Measurements from ENCODE around the gene NBPF4.

Gene NBPF4

DNA sequence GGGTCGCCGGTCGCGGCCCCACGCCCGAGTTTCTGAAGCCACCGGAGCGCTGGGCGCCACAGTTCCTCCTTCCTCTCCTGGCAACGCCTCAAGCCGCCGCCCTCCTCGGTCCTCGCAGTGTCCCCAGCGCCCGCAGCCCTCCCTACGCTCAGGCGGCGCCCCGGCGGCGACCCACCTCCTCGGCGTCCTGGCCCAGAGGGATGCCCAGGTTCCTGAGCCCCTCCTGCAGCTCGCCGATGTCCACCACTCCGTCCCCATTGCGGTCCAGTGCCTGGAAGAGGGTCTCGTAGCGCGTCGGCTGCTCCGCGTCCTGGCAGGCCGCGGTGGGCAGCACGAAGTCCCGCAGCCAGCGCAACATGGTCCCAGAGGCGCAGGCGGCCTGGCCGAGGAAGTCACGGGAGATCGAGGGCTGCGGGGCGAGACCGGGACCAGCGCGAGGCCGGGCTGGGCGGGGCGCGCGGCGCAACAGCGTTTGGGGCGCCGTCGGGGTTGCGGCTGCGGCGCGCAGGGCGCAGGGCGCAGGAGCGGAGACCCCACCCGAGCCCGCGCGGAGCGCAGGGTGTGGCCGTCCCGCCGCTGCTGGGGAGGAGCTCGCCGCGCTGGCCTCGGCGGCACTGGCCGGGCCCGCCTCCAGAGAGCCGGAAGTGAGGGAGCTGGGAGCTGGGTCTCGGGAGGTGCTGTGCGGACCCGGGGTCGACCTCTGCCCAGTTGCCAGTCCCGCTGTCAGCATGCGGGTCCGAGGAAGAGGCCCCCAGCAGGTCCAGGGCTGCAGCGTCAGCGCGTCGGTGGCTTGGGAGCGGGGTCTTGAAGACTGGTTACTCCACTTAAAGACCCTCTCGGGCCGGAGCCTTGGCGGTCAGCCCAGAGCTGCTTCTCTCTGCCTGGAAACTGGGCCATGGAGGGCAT is 43.8 kb downstream of the NBPF4 start, which contains the start of gene SLC25A24:
Gene SLC25A24, minus strand, starts transcription at position 563 of the 906 bp plus-strand sequence. Its CDS starts 205 bp downstream, at position 358.
- TF ChIP-seq, protein P1, sequence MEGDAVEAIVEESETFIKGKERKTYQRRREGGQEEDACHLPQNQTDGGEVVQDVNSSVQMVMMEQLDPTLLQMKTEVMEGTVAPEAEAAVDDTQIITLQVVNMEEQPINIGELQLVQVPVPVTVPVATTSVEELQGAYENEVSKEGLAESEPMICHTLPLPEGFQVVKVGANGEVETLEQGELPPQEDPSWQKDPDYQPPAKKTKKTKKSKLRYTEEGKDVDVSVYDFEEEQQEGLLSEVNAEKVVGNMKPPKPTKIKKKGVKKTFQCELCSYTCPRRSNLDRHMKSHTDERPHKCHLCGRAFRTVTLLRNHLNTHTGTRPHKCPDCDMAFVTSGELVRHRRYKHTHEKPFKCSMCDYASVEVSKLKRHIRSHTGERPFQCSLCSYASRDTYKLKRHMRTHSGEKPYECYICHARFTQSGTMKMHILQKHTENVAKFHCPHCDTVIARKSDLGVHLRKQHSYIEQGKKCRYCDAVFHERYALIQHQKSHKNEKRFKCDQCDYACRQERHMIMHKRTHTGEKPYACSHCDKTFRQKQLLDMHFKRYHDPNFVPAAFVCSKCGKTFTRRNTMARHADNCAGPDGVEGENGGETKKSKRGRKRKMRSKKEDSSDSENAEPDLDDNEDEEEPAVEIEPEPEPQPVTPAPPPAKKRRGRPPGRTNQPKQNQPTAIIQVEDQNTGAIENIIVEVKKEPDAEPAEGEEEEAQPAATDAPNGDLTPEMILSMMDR (conservative IDR thresholded peaks at IDR 0.05): no peak
- H3K27ac ChIP-seq: peak within 1 kb of the TSS; percentile 93

DNA sequence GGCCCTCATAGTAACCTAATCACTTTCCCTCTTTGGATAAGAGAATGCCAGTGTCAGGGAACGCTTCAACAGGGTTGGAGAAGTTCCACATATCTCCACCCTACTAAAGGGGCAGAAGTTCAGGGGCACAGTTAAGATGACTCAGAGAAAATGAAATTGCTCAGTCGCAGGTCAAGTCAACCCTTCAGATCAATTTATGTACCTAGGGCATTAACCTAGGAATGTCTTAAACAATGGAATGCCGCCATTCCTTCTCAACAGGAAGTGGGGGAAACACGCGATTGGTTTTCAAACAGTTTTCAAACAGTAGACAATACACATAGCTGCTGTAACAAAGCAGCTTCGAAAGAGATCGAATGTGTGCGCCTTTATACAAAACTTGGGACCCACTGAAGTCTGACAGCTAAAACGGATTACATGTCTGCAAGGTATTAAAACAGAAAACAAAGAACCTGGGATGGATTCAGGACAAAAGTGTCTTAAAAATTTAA is 44.6 kb downstream of the NBPF4 start:
- peak overlapping the region; percentile 93 for H3K27ac ChIP-seq
- TF ChIP-seq, protein P1 (conservative IDR thresholded peaks at IDR 0.05): no peak

DNA sequence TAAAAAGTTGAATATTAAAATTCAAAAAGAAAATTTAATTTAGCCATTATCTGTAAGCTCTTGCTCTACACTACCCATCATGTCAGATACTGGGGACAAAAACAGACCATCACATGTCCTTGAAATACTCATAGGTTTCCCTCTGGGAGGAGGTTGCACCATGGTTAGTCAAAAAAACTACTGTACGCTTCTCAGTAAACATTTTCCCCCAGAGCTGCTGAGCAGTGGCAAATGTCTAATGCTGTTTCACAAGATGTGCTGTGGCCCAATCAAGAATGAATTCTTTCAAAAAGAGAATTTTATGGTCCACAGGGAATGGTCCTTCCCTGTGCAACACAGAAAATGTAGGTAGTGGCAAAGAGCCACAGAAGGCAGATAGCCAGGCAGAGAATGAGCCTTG is 49.8 kb downstream of the NBPF4 start:
- TF ChIP-seq, protein P1 (conservative IDR thresholded peaks at IDR 0.05): no peak

DNA sequence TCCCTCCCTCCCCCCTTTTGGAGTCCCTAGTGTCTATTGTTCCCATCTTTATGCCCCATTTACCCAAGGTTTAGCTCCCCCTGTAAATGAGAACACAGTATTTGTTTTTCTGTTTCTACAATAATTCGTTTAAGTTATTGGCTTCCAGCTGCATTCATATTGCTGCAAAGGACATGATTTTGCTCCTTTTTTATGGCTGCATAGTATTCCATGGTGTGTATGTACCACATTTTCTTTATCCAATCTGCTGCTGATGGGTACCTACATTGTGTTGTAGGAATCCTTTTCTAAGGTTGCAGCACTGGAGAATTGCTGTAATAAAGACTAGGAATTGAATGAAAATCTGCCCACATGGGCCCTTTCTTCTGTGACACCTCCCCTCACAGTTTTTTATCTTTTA is 50.5 kb downstream of the NBPF4 start:
- TF ChIP-seq, protein P1 (conservative IDR thresholded peaks at IDR 0.05): no peak
- no peak overlapping the region for H3K27ac ChIP-seq

More for the DNA sequence above, 49.8 kb downstream of the NBPF4 start:
- no peak overlapping the region for H3K27ac ChIP-seq

DNA sequence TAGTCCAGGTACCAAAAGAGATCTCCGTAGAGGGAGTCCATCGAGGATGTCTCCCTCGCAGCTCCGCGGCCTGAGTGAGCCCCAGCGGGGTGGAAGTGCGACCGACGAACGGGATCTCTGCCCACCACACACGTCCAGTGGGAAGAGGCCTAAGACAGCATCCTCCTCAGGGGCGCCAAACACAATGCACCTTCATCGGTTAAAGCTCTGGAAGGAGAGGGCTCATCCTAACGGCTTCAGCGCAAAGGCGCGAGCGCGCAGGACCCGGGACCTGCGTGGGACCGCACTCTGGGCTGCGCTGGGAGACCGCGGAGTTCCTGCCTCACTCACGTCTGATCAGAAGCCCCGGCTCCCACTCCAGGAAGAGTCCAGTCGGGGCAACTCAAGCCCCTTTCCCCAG is 51.3 kb downstream of the NBPF4 start:
- TF ChIP-seq, protein P1 (conservative IDR thresholded peaks at IDR 0.05): no peak
- no peak overlapping the region for H3K27ac ChIP-seq

DNA sequence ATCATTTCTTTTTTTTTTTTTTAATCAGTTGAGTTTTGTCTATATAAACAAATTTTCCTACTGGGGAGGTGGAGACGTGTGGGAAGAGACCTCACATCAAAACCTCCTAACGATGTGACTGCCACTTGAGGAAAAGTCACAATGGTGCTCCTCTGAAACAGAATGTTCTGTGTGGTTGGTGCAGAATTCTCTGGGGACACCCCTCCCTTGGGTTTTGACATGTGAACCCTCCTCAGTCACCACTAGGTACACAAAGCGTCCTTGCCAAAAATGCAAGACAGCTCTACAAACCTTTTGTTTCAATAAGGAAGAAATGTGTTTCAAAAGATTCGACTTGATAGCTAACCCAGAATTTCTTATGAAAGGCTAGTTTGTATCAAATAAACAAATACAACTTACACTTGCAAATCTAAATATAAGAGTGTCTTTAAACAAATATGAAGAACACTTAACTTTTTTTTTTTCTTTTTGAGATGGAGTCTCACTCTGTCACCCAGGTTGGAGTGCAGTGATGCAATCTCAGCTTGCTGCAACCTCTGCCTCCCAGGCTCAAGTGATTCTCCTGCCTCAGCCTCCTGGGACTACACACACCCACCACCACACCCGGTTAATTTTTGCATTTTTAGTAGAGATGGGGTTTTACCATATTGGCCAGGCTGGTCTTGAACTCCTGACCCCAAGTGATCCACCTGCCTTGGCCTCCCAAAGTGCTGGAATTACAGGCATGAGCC is 53.0 kb downstream of the NBPF4 start:
- H3K27ac ChIP-seq: no peak overlapping the region

More for the DNA sequence above, 53.0 kb downstream of the NBPF4 start:
- TF ChIP-seq, protein P1 (conservative IDR thresholded peaks at IDR 0.05): no peak

Data from VCaP (cell line).